ENCODE measurements around the gene CDCP2. TPM values are rescaled to one million over a fixed set of nuclear protein-coding genes. Genes with fewer than 3 reads are reported as not detected.

The CDCP2 gene
- total RNA-seq, 1 donor from 2014 or later: not detected

DNA sequence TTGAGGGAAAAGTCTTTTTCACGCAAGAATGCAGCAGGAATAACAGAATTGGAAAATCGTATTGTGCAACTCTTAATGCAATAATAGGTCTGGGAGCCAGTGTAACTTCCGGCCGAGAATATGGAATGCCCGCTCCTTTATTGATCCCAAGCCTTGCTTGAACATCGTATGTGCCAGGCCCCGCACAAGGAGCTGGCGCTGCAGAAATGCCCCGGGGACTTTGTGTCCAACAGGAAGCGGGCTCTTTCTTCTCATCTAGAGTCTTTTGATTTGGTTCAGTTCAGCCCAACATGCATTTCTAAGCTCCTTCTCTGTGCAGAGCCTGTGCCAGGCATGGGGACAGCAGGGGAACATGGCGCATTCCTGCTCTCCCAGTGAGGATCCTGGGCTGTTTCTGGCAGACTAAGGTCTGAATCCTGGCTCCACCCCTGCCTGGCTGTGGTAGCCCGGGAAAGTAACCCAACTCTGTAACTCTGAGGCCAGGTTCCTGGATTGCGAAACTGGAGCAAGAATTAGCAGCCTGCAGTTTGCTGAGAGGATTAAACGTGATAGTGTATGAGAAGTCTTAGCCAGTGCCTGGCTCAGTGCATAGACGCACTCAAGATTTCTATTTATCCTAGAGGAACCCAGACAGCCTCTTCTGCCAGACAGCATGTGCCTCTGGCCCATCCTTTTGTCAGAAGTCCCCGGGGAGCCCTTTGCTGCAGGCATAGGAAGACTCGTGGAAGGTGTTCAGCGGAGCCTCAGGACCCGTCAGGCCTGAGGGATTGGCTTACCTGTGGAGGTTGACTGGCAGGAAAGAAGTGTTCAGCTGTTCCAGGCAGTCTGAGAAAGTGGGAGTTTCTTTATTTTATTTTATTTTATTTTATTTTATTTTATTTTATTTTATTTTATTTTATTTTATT is 987 bp upstream of the CDCP2 start:
- Mint-ChIP-seq H3K4me1 (peaks cover 7% of the 10 kb centered on the region), H3K27ac (no peak overlapping the region), H3K9me3 (no peaks in the 10 kb centered on the region), H3K36me3 (no peaks in the 10 kb centered on the region), H3K27me3 (ENCODE audit: low read depth) (peaks cover 2% of the 10 kb centered on the region), H3K4me3 (no peak overlapping the region)
- TF ChIP-seq, protein P1, sequence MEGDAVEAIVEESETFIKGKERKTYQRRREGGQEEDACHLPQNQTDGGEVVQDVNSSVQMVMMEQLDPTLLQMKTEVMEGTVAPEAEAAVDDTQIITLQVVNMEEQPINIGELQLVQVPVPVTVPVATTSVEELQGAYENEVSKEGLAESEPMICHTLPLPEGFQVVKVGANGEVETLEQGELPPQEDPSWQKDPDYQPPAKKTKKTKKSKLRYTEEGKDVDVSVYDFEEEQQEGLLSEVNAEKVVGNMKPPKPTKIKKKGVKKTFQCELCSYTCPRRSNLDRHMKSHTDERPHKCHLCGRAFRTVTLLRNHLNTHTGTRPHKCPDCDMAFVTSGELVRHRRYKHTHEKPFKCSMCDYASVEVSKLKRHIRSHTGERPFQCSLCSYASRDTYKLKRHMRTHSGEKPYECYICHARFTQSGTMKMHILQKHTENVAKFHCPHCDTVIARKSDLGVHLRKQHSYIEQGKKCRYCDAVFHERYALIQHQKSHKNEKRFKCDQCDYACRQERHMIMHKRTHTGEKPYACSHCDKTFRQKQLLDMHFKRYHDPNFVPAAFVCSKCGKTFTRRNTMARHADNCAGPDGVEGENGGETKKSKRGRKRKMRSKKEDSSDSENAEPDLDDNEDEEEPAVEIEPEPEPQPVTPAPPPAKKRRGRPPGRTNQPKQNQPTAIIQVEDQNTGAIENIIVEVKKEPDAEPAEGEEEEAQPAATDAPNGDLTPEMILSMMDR (IDR thresholded peaks at IDR 0.05; ENCODE audit: unreplicated experiment): no peak
- DNase-seq (ENCODE audit: low spot score in 2 of 2, unreplicated experiment in 2 of 2): no peak

GRCh38 chr1:54151013-54151412 is 1.8 kb downstream of the CDCP2 start:
- TF ChIP-seq, protein P1 (IDR thresholded peaks at IDR 0.05; ENCODE audit: unreplicated experiment): no peak
- H3K27me3 Mint-ChIP-seq (ENCODE audit: low read depth): peaks cover 2% of the 10 kb centered on the region
- no peak overlapping the region for H3K4me3 Mint-ChIP-seq
- peaks cover 7% of the 10 kb centered on the region for H3K4me1 Mint-ChIP-seq
- H3K36me3 Mint-ChIP-seq: no peaks in the 10 kb centered on the region
- H3K27ac Mint-ChIP-seq: no peak overlapping the region
- no peak for DNase-seq (ENCODE audit: low spot score in 2 of 2, unreplicated experiment in 2 of 2)
- no peaks in the 10 kb centered on the region for H3K9me3 Mint-ChIP-seq

DNA sequence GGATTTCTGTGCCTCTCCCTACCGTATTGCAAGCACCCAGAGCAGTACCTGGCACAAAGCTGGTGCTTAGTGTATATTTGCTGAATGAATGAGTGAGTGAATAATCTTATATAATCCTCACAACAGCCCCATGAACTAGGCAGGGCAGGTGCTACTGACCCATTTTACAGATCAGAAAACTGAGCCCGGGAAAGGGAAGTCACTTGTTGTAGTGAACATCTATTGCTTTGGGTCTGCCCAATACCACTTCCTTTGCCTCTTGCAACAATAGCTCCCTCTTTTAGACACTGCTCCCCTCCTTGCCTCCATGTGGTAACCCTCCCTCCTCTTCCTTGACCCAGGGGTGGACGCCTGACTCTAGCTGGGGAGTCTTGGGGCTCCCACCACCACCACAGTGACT is 3.1 kb downstream of the CDCP2 start:
- Mint-ChIP-seq H3K36me3 (no peaks in the 10 kb centered on the region), H3K4me1 (peaks cover 7% of the 10 kb centered on the region), H3K4me3 (no peak overlapping the region), H3K9me3 (no peaks in the 10 kb centered on the region), H3K27ac (no peak overlapping the region), H3K27me3 (ENCODE audit: low read depth) (peaks cover 2% of the 10 kb centered on the region)
- no peak for DNase-seq (ENCODE audit: low spot score in 2 of 2, unreplicated experiment in 2 of 2)
- TF ChIP-seq, protein P1 (IDR thresholded peaks at IDR 0.05; ENCODE audit: unreplicated experiment): no peak

DNA sequence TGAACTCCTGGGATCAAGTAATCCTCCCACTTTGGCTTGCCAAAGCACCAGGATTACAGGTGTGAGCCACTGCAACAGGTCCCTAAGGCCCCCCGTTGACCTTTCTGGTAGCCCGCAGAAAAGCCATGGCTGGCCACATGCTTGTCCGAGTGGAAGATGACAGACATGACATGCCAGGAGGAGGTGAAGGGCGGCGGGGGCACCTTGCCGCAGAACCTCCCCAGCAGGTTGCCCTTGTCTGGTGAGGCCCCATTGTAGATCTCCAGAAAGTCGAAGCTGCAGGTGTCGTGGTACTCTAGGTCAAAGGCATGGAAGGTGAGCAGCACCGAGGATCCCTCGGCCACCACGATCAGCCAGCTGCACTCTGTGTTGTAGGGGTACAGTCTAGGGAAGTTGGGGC is 8.4 kb downstream of the CDCP2 start:
- Mint-ChIP-seq H3K27me3 (ENCODE audit: low read depth) (no peaks in the 10 kb centered on the region), H3K9me3 (no peaks in the 10 kb centered on the region), H3K4me1 (peaks cover 6% of the 10 kb centered on the region), H3K36me3 (no peaks in the 10 kb centered on the region), H3K4me3 (no peak overlapping the region), H3K27ac (no peak overlapping the region)
- DNase-seq (ENCODE audit: low spot score in 2 of 2, unreplicated experiment in 2 of 2): no peak
- TF ChIP-seq, protein P1 (IDR thresholded peaks at IDR 0.05; ENCODE audit: unreplicated experiment): no peak

GRCh38 chr1:54142146-54142900 is 10.5 kb downstream of the CDCP2 start:
- Mint-ChIP-seq H3K27ac (no peak overlapping the region), H3K4me1 (peaks cover 17% of the 10 kb centered on the region), H3K36me3 (no peaks in the 10 kb centered on the region), H3K9me3 (no peaks in the 10 kb centered on the region), H3K4me3 (no peak overlapping the region), H3K27me3 (ENCODE audit: low read depth) (no peaks in the 10 kb centered on the region)
- TF ChIP-seq, protein P1 (IDR thresholded peaks at IDR 0.05; ENCODE audit: unreplicated experiment): no peak
- no peak for DNase-seq (ENCODE audit: low spot score in 2 of 2, unreplicated experiment in 2 of 2)
